ENCODE results near the gene APEH. TPM values are rescaled to one million over a fixed set of nuclear protein-coding genes. Genes with fewer than 3 reads are reported as not detected.

Gene APEH
- total and polyA plus RNA-seq, 2 of the 13 experiments (the other 11 are each of a cell fraction or from before 2014, with no cell fraction given): 116 to 130 TPM

DNA sequence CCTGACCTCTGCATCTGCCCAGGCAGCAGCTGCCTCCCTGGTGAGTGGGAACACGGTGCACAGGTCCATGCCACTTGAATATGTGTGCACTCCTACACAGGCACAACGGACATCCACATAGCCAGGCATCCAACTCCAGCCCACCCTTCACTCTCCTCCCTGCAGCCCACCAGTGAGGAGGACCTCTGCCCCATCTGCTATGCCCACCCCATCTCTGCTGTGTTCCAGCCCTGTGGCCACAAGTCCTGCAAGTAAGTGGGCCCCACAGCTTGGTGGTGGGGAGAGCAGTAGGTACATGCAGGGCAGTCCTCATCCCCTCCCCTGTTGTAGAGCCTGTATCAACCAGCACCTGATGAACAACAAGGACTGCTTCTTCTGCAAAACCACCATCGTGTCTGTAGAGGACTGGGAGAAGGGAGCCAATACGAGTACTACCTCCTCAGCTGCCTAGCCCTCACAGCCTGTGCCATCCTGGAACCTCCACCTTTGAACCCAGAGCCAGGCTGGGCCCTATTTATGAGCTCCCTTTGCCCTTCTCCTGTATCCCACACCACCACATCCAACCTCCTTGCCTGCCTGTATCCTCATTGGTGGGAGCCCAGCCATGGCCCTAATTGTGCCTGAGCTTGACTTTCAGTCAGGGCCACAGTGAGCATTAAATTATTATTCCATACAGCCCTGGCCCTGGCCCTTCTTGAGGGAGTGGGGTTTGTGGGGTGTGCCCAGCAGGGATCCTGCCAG, 46.9 kb downstream of the APEH start (continued):
- TF ChIP-seq ZC3H13 (CRISPR knock-in tag; IDR thresholded peaks at IDR 0.05) (no peak), THRA (CRISPR knock-in tag; IDR thresholded peaks at IDR 0.05; ENCODE audit: borderline replicate concordance) (no peak), PITX1 (CRISPR knock-in tag; IDR thresholded peaks at IDR 0.05) (no peak), HNRNPH1 (optimal IDR thresholded peaks at IDR 0.05; ENCODE audit: low read depth, low read length) (no peak), NAIF1 (CRISPR knock-in tag; IDR thresholded peaks at IDR 0.05; ENCODE audit: borderline replicate concordance) (no peak), ZNF672 (CRISPR knock-in tag; IDR thresholded peaks at IDR 0.05) (no peak), ZNF468 (CRISPR knock-in tag; IDR thresholded peaks at IDR 0.05) (no peak), MYC (CRISPR knock-in tag; IDR thresholded peaks at IDR 0.05; ENCODE audit: borderline replicate concordance) (no peak), ZNF678 (CRISPR knock-in tag; IDR thresholded peaks at IDR 0.05) (no peak), RBM39 (IDR thresholded peaks at IDR 0.05; ENCODE audit: low read depth, low read length, poor library complexity, severe bottlenecking) (peak; percentile 42), ZBTB46 (CRISPR knock-in tag; IDR thresholded peaks at IDR 0.05; ENCODE audit: borderline replicate concordance) (no peak), MEIS1 (CRISPR knock-in tag; IDR thresholded peaks at IDR 0.05; ENCODE audit: borderline replicate concordance) (no peak), POLR2G (IDR thresholded peaks at IDR 0.05; ENCODE audit: low read depth, low read length) (peak; percentile 50), MED8 (CRISPR knock-in tag; IDR thresholded peaks at IDR 0.05; ENCODE audit: insufficient replicate concordance) (no peak), SETDB1 (CRISPR knock-in tag; IDR thresholded peaks at IDR 0.05; ENCODE audit: borderline replicate concordance) (no peak), RBAK (CRISPR knock-in tag; IDR thresholded peaks at IDR 0.05) (no peak), HNF4G (IDR thresholded peaks at IDR 0.05; ENCODE audit: borderline replicate concordance, low read depth, low read length) (no peak), HNF4G (CRISPR knock-in tag; IDR thresholded peaks at IDR 0.05; ENCODE audit: borderline replicate concordance, low read depth) (no peak), ZNF224 (CRISPR knock-in tag; IDR thresholded peaks at IDR 0.05) (no peak)
- TF ChIP-seq, protein P1, sequence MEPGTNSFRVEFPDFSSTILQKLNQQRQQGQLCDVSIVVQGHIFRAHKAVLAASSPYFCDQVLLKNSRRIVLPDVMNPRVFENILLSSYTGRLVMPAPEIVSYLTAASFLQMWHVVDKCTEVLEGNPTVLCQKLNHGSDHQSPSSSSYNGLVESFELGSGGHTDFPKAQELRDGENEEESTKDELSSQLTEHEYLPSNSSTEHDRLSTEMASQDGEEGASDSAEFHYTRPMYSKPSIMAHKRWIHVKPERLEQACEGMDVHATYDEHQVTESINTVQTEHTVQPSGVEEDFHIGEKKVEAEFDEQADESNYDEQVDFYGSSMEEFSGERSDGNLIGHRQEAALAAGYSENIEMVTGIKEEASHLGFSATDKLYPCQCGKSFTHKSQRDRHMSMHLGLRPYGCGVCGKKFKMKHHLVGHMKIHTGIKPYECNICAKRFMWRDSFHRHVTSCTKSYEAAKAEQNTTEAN (CRISPR knock-in tag; conservative IDR thresholded peaks at IDR 0.05): no peak
- TF ChIP-seq, protein P2, sequence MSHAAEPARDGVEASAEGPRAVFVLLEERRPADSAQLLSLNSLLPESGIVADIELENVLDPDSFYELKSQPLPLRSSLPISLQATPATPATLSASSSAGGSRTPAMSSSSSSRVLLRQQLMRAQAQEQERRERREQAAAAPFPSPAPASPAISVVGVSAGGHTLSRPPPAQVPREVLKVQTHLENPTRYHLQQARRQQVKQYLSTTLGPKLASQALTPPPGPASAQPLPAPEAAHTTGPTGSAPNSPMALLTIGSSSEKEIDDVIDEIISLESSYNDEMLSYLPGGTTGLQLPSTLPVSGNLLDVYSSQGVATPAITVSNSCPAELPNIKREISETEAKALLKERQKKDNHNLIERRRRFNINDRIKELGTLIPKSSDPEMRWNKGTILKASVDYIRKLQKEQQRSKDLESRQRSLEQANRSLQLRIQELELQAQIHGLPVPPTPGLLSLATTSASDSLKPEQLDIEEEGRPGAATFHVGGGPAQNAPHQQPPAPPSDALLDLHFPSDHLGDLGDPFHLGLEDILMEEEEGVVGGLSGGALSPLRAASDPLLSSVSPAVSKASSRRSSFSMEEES (CRISPR knock-in tag; IDR thresholded peaks at IDR 0.05): no peak
